ENCODE results near the gene RAD51B.

Gene RAD51B

GRCh38 chr14:68702578-68702977, 883.0 kb downstream of the RAD51B start:
- DNase-seq = no peak

- no peak for DNase-seq
Observed at GRCh38 chr14:68703093-68703492, 883.5 kb downstream of the RAD51B start.

GRCh38 chr14:68704736-68705720, 885.4 kb downstream of the RAD51B start:
- DNase-seq = no peak

- DNase-seq = no peak
Observed at GRCh38 chr14:68705741-68706283, 886.2 kb downstream of the RAD51B start.

- DNase-seq = no peak
Observed at GRCh38 chr14:68707482-68707881, 887.9 kb downstream of the RAD51B start.

GRCh38 chr14:68708343-68708742, 888.8 kb downstream of the RAD51B start:
- no peak for DNase-seq

GRCh38 chr14:68709007-68709406, 889.4 kb downstream of the RAD51B start:
- no peak for DNase-seq

GRCh38 chr14:68710776-68711175, 891.2 kb downstream of the RAD51B start:
- no peak for DNase-seq

- no peak for DNase-seq
Observed at GRCh38 chr14:68711561-68712309, 892.2 kb downstream of the RAD51B start.

- no peak for DNase-seq
Observed at GRCh38 chr14:68712703-68713370, 893.3 kb downstream of the RAD51B start.

GRCh38 chr14:68713782-68714181, 894.2 kb downstream of the RAD51B start:
- DNase-seq = no peak

- no peak for DNase-seq
Observed at GRCh38 chr14:68714991-68715924, 895.7 kb downstream of the RAD51B start.

- no peak for DNase-seq
Observed at GRCh38 chr14:68716698-68717097, 897.1 kb downstream of the RAD51B start.

GRCh38 chr14:68718023-68718990, 898.7 kb downstream of the RAD51B start:
- no peak for DNase-seq

GRCh38 chr14:68719634-68720384, 900.2 kb downstream of the RAD51B start:
- no peak for DNase-seq

GRCh38 chr14:68722186-68722585, 902.6 kb downstream of the RAD51B start:
- no peak for DNase-seq

GRCh38 chr14:68722968-68723566, 903.5 kb downstream of the RAD51B start:
- DNase-seq = no peak

GRCh38 chr14:68723808-68724268, 904.3 kb downstream of the RAD51B start:
- no peak for DNase-seq

GRCh38 chr14:68724914-68725313, 905.3 kb downstream of the RAD51B start:
- no peak for DNase-seq

All from femur (tissue), 1 donor.